SU-DHL-6 (cell line): ENCODE data around the gene FAM111B.

Experiments used
- CTCF ChIP-seq: fragments of 200-600 bp; sonication (generic); IDR thresholded peaks from one replicate; pipeline ENCODE4 v1.5.1; 2017; ENCODE audit warnings: antibody characterized with exemption, mild to moderate bottlenecking, low read length, moderate library complexity; ENCODE audit not compliant: insufficient read depth, poor library complexity, severe bottlenecking
- EZH2phosphoT487 ChIP-seq: fragments of 200-600 bp; sonication (generic), shearing (Covaris generic); conservative IDR thresholded peaks from 2 replicates; pipeline ENCODE4 v1.6.1; 2018; ENCODE audit warnings: mild to moderate bottlenecking, antibody characterized with exemption, low read length, moderate library complexity, mixed read lengths

DNA sequence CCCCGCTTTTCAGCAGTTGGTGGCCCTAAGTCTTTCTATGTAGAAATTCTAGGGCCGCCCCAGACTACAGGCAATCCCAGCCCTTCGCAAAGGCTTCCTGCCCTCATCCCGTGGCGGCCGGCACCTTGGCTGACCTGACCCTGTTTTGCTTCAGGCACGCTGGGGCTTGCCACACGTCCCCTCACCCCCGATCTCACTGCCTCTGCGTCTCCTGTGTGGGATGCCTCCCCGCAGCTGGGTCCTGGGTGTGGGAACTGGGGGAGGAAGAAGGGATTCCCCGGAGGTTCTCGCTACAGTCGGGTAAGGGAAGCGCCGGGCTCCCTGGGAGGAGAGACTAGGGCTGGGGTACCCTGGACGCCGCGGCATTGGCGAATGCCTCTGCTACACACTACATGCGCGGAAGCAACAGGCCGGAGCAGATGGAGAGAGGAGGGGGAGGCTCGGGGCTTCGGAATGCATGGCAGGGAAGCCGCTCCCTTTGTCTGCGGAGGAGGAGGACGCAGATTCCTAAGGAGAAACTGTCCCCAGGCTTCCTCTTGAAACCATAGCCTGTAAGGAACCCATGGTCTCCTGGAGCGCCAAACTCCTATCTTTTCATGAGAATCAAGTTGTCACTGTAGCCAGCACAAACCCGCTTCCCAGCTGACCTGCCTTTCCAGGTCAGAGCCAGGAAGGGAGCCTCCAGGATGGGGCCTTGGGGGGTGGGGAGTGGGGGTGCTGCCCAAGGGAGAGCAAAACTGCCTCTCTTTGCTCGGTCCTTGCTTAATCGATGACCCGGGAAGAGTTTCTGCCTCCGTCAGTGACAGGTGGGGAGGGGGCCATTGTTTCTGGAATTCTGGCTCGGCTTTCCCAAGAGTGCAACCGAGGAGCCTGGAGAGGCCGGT, 66.3 kb downstream of the FAM111B start:
- TF ChIP-seq CTCF (no peak), EZH2phosphoT487 (no peak)
